Hepatocyte (in vitro differentiated cells): ENCODE data around the gene TRIM7. TPM values are rescaled to one million over a fixed set of nuclear protein-coding genes. Genes with fewer than 3 reads are reported as not detected.
A peak's percentile ranks its signal among the peaks of the same experiment; 100 is the strongest.
"Not testable (repeated sequence)": the region's sequence is repeated elsewhere in the genome, so short reads cannot be mapped to it uniquely, and the experiment has no call there.

ENCODE experiments used
- DNase-seq: peaks from one replicate; pipeline ENCODE4 v3.0.0-alpha.2; 2016; ENCODE audit warnings: low spot score
- H2AFZ ChIP-seq: fragments of 200-600 bp; sonication (generic); 2 replicates; pipeline ENCODE4 v1.6.0; 2016; ENCODE audit warnings: antibody characterized with exemption, mild to moderate bottlenecking
- H3K27ac ChIP-seq: fragments of 200-600 bp; sonication (generic); 2 replicates; pipeline ENCODE4 v1.5.1; 2016; ENCODE audit warnings: mild to moderate bottlenecking
- H3K27me3 ChIP-seq: fragments of 200-600 bp; sonication (generic); 2 replicates; pipeline ENCODE4 v1.6.1; 2016
- H3K36me3 ChIP-seq: fragments of 200-600 bp; sonication (generic); replicated peaks from 2 replicates; pipeline ENCODE4 v1.5.1; 2016; ENCODE audit warnings: low read depth; ENCODE audit not compliant: insufficient read depth
- H3K4me1 ChIP-seq: fragments of 200-600 bp; sonication (generic); 2 replicates; pipeline ENCODE4 v1.5.1; 2016; ENCODE audit warnings: mild to moderate bottlenecking, moderate library complexity; ENCODE audit not compliant: insufficient read depth
- H3K4me2 ChIP-seq: fragments of 200-600 bp; sonication (generic); 2 replicates; pipeline ENCODE4 v1.6.0; 2016
- H3K4me3 ChIP-seq: fragments of 200-600 bp; sonication (generic); 2 replicates; pipeline ENCODE4 v1.5.1; 2016; ENCODE audit warnings: mild to moderate bottlenecking
- H3K79me2 ChIP-seq: fragments of 200-600 bp; sonication (generic); 2 replicates; pipeline ENCODE4 v1.6.0; 2017; ENCODE audit warnings: mild to moderate bottlenecking
- H3K9me2 ChIP-seq: fragments of 200-600 bp; sonication (generic); replicated peaks from 2 replicates; pipeline ENCODE4 v1.6.0; 2017; ENCODE audit warnings: mild to moderate bottlenecking; ENCODE audit not compliant: insufficient read depth
- H3K9me3 ChIP-seq: fragments of 200-600 bp; sonication (generic); 2 replicates; pipeline ENCODE4 v1.5.1; 2016; ENCODE audit warnings: low read depth, mild to moderate bottlenecking
- H4K20me1 ChIP-seq: fragments of 200-600 bp; sonication (generic); 2 replicates; pipeline ENCODE4 v1.6.0; 2016; ENCODE audit warnings: mild to moderate bottlenecking; ENCODE audit not compliant: insufficient read depth, poor library complexity, severe bottlenecking
- EZH2 ChIP-seq: fragments of 200-600 bp; sonication (generic); IDR thresholded peaks from 2 replicates; pipeline ENCODE4 v1.6.1; 2016; ENCODE audit warnings: antibody characterized with exemption, mild to moderate bottlenecking, borderline replicate concordance
- EZH2phosphoT487 ChIP-seq: fragments of 200-600 bp; sonication (generic); IDR thresholded peaks from one replicate; pipeline ENCODE4 v1.6.1; 2018; ENCODE audit warnings: antibody characterized with exemption, mild to moderate bottlenecking, low read depth, moderate library complexity; ENCODE audit not compliant: unreplicated experiment, severe bottlenecking
- WGBS: methylation state at CpG from one replicate; pipeline ENCODE4 v1.1.6; 2016; ENCODE audit warnings: low lambda C conversion rate; ENCODE audit errors: missing lambda C conversion rate; 5-methylcytosine and 5-hydroxymethylcytosine counted together
- polyA plus RNA-seq: library from polyadenylated mRNA; unstranded; fragments of >200 nt; fragmentation: Nextera tagmentation; extraction: Ambion mirVana; gene quantifications from 2 replicates; pipeline ENCODE4 v1.2.1, GENCODE V29; 2016
- total RNA-seq: library from RNA; depleted of rRNA; stranded (reverse); fragments of >200 nt; gene quantifications from 2 replicates; pipeline ENCODE4 v1.2.3, GENCODE V29; 2014
- TF ChIP-seq, protein P1 (sequence below): fragments of 200-600 bp; sonication (generic); IDR thresholded peaks from 2 replicates; pipeline ENCODE4 v1.5.1; 2016; ENCODE audit warnings: antibody characterized with exemption, mild to moderate bottlenecking; ENCODE audit not compliant: poor library complexity

TRIM7 gene
- total and polyA plus RNA-seq, 2 experiments from 2014 or later, result 0.35 TPM; not detected in 1

DNA sequence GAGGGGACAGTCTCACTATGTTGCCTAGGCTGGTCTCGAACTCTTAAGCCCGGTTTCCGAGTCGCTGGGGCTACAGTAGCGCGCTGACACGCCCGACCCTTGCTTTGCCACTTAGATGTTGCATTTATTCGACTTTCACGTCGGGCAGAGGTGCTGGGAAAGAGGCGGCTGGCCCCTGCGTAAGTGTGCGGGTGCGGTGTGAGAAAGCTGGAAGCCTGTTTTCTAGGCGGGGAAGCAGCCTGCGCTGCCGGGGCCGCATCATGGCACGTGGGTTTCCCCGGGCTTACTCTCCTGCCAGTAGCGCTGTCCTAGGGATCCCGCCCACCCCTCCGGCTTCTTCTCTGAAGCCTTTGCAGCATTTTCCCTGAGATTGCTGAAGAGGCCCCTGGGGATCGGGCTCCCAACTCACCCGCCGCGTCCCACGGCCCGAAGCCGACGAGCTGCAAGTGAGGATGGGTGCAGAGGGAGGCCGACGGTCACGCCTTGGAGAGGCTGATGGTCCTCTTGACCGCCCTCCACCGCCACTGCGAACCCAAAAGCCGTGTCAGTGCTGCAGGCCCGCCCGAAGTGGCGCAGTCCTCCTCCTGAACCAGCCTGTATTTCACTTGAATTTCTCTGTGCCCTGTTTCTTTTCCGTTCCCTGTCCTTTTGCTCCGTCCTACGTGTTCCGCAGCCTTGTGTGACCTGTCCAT lies 12.3 kb upstream of the TRIM7 start:
- Histone ChIP-seq H3K4me2 (peak overlapping the region; percentile 78), H2AFZ (peak overlapping the region; percentile 57), H3K4me3 (peak overlapping the region; percentile 25), H3K9me2 (no peaks in the 10 kb centered on the region), H3K36me3 (no peaks in the 10 kb centered on the region), H3K79me2 (no peaks in the 10 kb centered on the region), H3K27me3 (peaks cover 4% of the 10 kb centered on the region), H3K9me3 (no peaks in the 10 kb centered on the region), H3K4me1 (no peaks in the 10 kb centered on the region), H3K27ac (peak overlapping the region; percentile 18), H4K20me1 (no peaks in the 10 kb centered on the region)
- TF ChIP-seq, protein P1, sequence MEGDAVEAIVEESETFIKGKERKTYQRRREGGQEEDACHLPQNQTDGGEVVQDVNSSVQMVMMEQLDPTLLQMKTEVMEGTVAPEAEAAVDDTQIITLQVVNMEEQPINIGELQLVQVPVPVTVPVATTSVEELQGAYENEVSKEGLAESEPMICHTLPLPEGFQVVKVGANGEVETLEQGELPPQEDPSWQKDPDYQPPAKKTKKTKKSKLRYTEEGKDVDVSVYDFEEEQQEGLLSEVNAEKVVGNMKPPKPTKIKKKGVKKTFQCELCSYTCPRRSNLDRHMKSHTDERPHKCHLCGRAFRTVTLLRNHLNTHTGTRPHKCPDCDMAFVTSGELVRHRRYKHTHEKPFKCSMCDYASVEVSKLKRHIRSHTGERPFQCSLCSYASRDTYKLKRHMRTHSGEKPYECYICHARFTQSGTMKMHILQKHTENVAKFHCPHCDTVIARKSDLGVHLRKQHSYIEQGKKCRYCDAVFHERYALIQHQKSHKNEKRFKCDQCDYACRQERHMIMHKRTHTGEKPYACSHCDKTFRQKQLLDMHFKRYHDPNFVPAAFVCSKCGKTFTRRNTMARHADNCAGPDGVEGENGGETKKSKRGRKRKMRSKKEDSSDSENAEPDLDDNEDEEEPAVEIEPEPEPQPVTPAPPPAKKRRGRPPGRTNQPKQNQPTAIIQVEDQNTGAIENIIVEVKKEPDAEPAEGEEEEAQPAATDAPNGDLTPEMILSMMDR, result peak; percentile 2
- TF ChIP-seq EZH2phosphoT487 (no peak), EZH2 (no peak)
- DNase-seq, result peak; percentile 69
- 1% methylated on average over 45 of the region's 46 CpGs for WGBS

DNA sequence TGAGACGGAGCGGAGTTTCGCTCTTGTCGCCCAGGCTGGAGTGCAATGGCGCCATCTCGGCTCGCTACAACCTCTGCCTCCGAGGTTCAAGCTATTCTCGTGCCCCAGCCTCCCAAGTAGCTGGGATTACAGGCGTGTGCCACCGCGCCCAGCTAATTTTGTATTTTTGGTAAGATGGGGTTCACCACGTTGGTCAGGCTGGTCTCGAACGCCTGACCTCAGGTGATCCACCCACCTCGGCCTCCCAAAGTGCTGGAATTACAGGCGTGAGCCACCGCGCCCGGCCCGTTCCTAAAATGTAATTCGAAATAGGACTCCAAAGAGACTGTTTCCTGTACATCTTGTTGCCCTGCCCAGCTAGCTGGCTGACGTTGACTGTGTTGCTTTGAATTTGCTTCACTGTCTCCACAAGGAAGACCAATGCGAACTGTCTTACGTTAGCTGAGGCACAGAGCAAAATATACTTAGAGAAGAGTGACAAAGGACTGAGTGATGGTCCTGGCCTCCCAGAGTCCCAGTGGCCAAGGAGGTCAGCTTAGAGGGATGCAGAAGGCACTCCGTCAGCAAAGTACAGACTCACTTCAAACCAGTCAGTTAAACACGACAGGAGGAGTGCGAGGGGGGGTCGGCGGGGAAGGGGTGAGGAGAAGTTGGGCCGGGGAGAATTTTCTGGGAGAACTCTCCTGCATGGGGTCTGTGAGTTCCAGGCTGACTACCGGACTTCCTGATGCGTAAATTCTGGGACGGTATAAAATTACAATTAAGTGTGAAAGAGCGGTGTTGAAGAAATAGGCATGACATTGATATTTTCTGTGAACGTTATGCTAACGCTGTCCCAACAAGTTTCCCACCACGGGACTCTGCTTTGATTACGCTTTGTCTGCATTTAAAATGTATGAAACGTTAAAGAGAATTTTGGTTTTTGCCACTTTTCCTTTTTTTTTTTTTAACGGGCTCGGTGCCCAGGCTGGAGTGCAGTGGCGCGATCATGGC lies 11.3 kb upstream of the TRIM7 start:
- no peaks in the 10 kb centered on the region for H4K20me1 ChIP-seq
- peaks cover 4% of the 10 kb centered on the region for H3K27me3 ChIP-seq
- no peaks in the 10 kb centered on the region for H3K79me2 ChIP-seq
- no peak for DNase-seq
- H2AFZ ChIP-seq, result no peak overlapping the region
- no peaks in the 10 kb centered on the region for H3K9me2 ChIP-seq
- TF ChIP-seq, protein P1, result no peak
- TF ChIP-seq EZH2 (no peak), EZH2phosphoT487 (no peak)
- H3K36me3 ChIP-seq, result no peaks in the 10 kb centered on the region
- H3K9me3 ChIP-seq, result no peaks in the 10 kb centered on the region
- H3K4me3 ChIP-seq, result peak overlapping the region; percentile 25
- H3K4me1 ChIP-seq, result no peaks in the 10 kb centered on the region
- H3K27ac ChIP-seq, result no peak overlapping the region
- 61% methylated on average over 41 of the region's 44 CpGs for WGBS
- peak overlapping the region; percentile 78 for H3K4me2 ChIP-seq

DNA sequence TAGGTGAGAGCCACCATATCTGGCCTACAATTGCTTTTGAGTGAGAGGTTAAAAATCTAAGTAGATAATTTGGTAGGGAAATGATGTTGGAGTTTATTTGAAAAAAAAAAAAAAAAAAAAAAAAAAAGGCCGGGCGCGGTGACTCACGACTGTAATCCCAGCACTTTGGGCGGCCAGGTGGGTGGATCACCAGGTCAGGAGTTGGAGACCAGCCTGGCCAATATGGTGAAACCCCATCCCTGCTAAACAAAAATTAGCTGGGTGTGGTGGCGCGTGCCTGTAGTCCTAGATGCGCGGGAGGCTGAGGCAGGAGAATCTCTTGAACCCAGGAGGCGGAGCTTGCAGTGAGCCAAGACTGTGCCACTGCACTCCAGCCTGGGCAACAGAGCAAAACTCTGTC lies 9.3 kb upstream of the TRIM7 start:
- H3K9me2 ChIP-seq, H3K36me3 ChIP-seq, H3K4me1 ChIP-seq, H3K79me2 ChIP-seq, H2AFZ ChIP-seq, H3K4me2 ChIP-seq, H4K20me1 ChIP-seq, DNase-seq, H3K9me3 ChIP-seq, H3K27ac ChIP-seq, H3K27me3 ChIP-seq, H3K4me3 ChIP-seq: not testable (repeated sequence)
- WGBS, result 91% methylated on average over 10 of the region's 10 CpGs

DNA sequence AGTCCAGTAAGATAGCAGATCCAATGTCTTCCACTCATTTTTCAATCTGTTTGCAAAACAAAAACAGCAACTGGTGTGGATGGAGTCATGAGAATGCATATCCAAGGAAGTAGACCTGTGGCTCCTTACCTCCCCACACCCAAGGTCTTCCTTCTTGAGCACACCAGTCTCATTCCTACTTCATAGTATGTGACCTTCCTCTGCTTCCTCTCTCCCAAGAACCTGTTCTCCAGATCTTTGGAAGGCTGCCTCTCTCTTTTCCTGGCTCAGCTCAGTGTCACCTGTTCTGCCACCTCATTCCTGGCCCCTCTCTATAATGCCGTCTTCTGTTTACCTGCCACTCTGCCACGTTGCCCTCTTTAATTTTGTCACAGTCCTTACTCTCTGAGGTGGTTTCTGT lies 7.9 kb upstream of the TRIM7 start:
- Histone ChIP-seq H3K4me1 (no peaks in the 10 kb centered on the region), H3K27ac (no peak overlapping the region), H3K36me3 (no peaks in the 10 kb centered on the region)

More for the DNA sequence above, 7.9 kb upstream of the TRIM7 start:
- H3K4me2 ChIP-seq, result no peak overlapping the region
- peaks cover 4% of the 10 kb centered on the region for H3K27me3 ChIP-seq
- H2AFZ ChIP-seq, result no peak overlapping the region
- no peak overlapping the region for H3K4me3 ChIP-seq
- H3K9me2 ChIP-seq, result no peaks in the 10 kb centered on the region
- TF ChIP-seq, protein P1, result no peak
- no peak for TF ChIP-seq EZH2phosphoT487
- no peak for TF ChIP-seq EZH2
- no peaks in the 10 kb centered on the region for H3K9me3 ChIP-seq
- whole genome bisulfite sequencing, result 57% methylated on average over 2 of the region's 2 CpGs
- no peaks in the 10 kb centered on the region for H3K79me2 ChIP-seq
- no peak for DNase-seq
- no peaks in the 10 kb centered on the region for H4K20me1 ChIP-seq
